Measurements from ENCODE around the gene CCNF. TPM values are rescaled to one million over a fixed set of nuclear protein-coding genes. Genes with fewer than 3 reads are reported as not detected.

The CCNF gene
- total and polyA plus RNA-seq, 9 donors, result 0.87 to 2.5 (median 1.8) TPM

DNA sequence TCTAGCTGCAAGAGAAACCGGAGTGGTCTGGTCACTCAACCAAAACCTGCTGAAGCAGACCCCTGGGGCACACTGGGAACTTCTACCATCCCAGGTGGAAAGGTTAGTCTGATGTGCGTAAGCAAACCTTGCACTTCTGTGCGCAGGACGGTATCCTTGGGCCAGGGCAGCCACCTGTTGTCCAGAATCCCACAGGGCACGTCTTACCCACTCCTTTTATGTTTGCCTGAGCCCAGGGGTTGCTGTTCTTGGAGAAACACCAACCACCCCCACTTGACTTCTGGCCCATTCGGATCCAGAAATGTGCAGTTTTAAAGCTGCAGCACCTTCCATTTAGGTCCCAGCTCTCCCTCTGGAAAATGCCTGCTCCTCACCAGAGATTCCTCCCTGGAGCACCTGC lies 64.4 kb downstream of the CCNF start:
- Histone ChIP-seq H3K27me3 (no peaks in the 10 kb centered on the region), H3K9me3 (no peaks in the 10 kb centered on the region), H3K27ac (no peak overlapping the region), H3K4me3 (no peak overlapping the region), H3K36me3 (no peaks in the 10 kb centered on the region), H3K4me1 (ENCODE audit: insufficient read depth) (no peaks in the 10 kb centered on the region)
- TF ChIP-seq POLR2A (IDR thresholded peaks at IDR 0.05), result no peak
- TF ChIP-seq EP300 (IDR thresholded peaks at IDR 0.05), result no peak
- TF ChIP-seq, protein P1, sequence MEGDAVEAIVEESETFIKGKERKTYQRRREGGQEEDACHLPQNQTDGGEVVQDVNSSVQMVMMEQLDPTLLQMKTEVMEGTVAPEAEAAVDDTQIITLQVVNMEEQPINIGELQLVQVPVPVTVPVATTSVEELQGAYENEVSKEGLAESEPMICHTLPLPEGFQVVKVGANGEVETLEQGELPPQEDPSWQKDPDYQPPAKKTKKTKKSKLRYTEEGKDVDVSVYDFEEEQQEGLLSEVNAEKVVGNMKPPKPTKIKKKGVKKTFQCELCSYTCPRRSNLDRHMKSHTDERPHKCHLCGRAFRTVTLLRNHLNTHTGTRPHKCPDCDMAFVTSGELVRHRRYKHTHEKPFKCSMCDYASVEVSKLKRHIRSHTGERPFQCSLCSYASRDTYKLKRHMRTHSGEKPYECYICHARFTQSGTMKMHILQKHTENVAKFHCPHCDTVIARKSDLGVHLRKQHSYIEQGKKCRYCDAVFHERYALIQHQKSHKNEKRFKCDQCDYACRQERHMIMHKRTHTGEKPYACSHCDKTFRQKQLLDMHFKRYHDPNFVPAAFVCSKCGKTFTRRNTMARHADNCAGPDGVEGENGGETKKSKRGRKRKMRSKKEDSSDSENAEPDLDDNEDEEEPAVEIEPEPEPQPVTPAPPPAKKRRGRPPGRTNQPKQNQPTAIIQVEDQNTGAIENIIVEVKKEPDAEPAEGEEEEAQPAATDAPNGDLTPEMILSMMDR (IDR thresholded peaks at IDR 0.05), result no peak
- no peak for DNase-seq
- 80 to 84% (median 81%) methylated on average over 6 of the region's 6 CpGs for WGBS, 3 donors
- intact Hi-C loops (cut with DNase I), result no loop called here

DNA sequence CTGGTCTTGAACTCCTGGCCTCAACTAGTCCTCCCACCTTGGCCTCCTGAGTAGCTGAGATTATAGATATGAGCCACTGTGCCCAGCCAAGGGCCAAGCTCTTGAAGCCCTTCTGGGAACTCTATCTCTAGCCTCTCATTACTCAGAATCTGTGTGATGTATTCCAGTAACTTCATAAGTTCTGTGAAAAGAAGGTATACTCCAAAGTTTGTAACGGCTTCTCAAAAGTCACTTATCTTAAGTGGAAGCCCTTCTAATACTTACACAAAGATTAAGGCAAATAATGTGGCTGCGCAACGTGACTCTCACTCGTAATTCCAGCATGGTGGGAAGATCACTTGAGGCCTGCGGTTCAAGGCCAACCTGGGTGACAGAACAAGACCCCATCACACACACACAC lies 65.4 kb downstream of the CCNF start:
- H3K27me3 ChIP-seq, result no peaks in the 10 kb centered on the region
- no peak overlapping the region for H3K27ac ChIP-seq
- DNase-seq, result no peak
- 80 to 87% (median 81%) methylated on average over 5 of the region's 5 CpGs for WGBS, 3 donors
- no peaks in the 10 kb centered on the region for H3K36me3 ChIP-seq
- no peak overlapping the region for H3K4me3 ChIP-seq
- no peaks in the 10 kb centered on the region for H3K9me3 ChIP-seq
- no peaks in the 10 kb centered on the region for H3K4me1 ChIP-seq (ENCODE audit: insufficient read depth)
- no peak for TF ChIP-seq POLR2A (IDR thresholded peaks at IDR 0.05)
- TF ChIP-seq, protein P1 (IDR thresholded peaks at IDR 0.05), result no peak
- TF ChIP-seq EP300 (IDR thresholded peaks at IDR 0.05), result no peak
- intact Hi-C loops (cut with DNase I), result no loop called here

DNA sequence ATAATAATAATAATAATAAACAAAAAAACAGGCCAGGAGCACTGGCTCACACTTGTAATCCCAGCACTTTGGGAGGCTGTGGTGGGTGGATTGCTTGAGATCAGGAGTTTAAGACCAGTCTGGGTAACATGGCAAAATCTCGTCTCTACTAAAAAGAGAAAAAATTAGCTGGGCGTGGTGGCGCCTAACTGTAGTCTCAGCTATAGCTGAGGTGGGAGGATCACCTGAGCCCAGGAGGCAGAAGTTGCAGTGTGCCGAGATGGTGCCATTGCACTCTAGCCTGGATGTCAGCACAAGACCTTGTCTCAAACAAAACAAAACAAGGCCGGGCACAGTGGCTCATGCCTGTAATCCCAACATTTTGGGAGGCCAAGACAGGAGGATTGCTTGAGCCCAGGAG lies 65.8 kb downstream of the CCNF start:
- WGBS, 3 donors, result 85 to 89% (median 86%) methylated on average over 5 of the region's 5 CpGs
- DNase-seq, result no peak
- TF ChIP-seq EP300 (IDR thresholded peaks at IDR 0.05) (no peak), POLR2A (IDR thresholded peaks at IDR 0.05) (no peak)
- TF ChIP-seq, protein P1 (IDR thresholded peaks at IDR 0.05), result no peak
- intact Hi-C loops (cut with DNase I), result no loop called here
- Histone ChIP-seq H3K27me3 (no peaks in the 10 kb centered on the region), H3K4me3 (no peak overlapping the region), H3K36me3 (no peaks in the 10 kb centered on the region), H3K4me1 (ENCODE audit: insufficient read depth) (no peaks in the 10 kb centered on the region), H3K27ac (no peak overlapping the region), H3K9me3 (no peaks in the 10 kb centered on the region)

DNA sequence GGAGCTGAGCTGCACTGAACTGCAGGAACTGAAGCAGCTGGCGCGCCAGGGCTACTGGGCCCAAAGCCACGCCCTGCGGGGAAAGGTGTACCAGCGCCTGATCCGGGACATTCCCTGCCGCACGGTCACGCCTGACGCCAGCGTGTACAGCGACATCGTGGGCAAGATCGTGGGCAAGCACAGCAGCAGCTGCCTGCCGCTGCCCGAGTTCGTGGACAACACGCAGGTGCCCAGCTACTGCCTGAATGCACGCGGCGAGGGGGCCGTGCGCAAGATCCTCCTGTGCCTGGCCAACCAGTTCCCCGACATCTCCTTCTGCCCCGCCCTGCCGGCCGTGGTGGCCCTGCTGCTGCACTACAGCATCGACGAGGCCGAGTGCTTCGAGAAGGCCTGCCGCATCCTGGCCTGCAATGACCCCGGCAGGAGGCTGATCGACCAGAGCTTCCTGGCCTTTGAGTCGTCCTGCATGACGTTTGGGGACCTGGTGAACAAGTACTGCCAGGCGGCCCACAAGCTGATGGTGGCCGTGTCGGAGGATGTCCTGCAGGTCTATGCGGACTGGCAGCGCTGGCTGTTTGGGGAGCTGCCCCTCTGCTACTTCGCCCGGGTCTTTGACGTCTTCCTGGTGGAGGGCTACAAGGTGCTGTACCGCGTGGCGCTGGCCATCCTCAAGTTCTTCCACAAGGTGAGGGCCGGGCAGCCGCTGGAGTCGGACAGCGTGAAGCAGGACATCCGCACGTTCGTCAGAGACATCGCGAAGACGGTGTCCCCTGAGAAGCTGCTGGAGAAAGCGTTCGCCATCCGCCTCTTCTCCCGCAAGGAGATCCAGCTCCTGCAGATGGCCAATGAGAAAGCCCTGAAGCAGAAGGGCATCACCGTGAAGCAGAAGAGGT lies 67.2 kb downstream of the CCNF start:
- WGBS, 3 donors, result 92 to 94% (median 93%) methylated on average over 62 of the region's 62 CpGs
- H3K4me3 ChIP-seq, result no peak overlapping the region

More for the DNA sequence above, 67.2 kb downstream of the CCNF start:
- DNase-seq, result no peak
- Histone ChIP-seq H3K27me3 (no peaks in the 10 kb centered on the region), H3K4me1 (ENCODE audit: insufficient read depth) (no peaks in the 10 kb centered on the region), H3K27ac (no peak overlapping the region), H3K36me3 (no peaks in the 10 kb centered on the region), H3K9me3 (no peaks in the 10 kb centered on the region)
- TF ChIP-seq POLR2A (IDR thresholded peaks at IDR 0.05) (no peak), EP300 (IDR thresholded peaks at IDR 0.05) (no peak)
- TF ChIP-seq, protein P1 (IDR thresholded peaks at IDR 0.05), result no peak
- intact Hi-C loops (cut with DNase I), result no loop called here

Measured in ovary (tissue), 9 donors.